Dedifferentiated amniotic fluid mesenchymal stem cell (primary cell): ENCODE data around the gene CLEC4G.
"Not testable (repeated sequence)": the region's sequence is repeated elsewhere in the genome, so short reads cannot be mapped to it uniquely, and the experiment has no call there.

Experiments
- DNase-seq: peaks from one replicate; pipeline ENCODE4 v3.0.0-alpha.2; 2016; ENCODE audit errors: extremely low spot score

CLEC4G gene

DNA sequence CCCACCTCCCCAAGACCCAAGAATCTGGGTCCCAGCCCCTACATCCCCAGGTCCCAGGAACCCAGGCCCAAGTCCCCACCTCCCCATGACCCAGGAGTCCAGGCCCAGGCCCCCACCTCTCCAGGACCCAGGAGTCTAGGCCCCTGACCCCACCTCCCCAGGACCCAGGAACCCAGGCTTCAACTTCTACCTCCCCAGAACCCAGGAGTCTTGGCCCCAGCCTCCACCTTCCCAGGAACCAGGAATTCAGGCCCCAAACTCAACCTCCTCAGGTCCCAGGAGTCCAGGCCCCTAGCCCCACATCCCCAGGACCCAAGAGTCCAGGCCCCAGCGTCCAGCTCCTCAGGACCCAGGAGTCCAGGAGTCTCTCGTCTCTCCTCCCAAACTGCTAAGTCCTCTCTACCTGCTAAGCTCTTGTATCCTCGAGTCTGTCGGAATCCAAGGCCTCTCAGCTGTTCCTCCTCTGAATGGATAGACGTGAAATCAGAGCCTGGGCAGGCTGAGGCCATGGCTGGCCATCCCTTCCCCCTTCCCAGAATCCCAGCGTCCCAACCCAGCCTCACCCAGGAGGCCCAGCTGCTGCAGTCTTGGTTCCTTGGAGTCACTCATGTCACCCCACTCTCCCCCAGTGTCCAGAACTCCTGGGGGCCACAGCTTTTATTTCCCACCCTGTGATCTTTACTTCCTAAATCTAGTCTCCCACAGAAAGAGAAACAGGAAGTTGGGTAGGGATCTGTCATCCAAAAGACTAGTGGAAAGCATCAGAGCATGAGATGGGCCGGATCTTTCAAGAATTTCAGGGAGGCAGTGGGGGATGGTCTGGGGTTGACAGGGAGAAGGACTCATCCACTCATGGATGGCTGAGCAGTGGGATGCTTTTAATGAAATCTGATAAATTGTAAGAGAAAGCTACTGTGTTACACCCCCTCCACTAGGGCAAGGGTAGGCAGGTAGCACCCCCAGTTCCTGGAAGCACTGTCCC is 15.3 kb upstream of the CLEC4G start, which contains the start of gene CD209:
TSS of gene CD209 (minus strand) at position 632 of the 982 bp plus-strand sequence. CDS start at position 609, 23 bp downstream.
- DNase-seq = no peak

DNA sequence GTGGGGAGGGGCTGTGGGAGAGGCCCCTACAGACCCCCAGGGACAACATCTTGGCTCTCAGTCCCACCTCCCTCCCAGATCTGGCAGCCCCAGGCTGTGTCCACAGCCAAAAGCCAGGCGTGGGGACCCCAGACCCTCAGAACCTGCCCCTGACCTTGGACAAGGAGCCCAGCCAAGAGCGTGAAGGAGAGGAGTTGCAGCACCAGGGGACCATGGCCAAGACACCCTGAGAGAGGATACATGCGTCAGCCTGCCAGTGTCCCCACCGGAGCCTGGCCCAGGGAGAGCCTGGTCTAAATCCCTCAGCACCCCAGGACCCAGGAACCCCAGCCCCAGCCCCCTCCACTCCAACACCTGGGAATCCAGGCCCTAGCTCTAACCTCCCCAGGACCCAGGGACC is 14.4 kb upstream of the CLEC4G start:
- not testable (repeated sequence) for DNase-seq

DNA sequence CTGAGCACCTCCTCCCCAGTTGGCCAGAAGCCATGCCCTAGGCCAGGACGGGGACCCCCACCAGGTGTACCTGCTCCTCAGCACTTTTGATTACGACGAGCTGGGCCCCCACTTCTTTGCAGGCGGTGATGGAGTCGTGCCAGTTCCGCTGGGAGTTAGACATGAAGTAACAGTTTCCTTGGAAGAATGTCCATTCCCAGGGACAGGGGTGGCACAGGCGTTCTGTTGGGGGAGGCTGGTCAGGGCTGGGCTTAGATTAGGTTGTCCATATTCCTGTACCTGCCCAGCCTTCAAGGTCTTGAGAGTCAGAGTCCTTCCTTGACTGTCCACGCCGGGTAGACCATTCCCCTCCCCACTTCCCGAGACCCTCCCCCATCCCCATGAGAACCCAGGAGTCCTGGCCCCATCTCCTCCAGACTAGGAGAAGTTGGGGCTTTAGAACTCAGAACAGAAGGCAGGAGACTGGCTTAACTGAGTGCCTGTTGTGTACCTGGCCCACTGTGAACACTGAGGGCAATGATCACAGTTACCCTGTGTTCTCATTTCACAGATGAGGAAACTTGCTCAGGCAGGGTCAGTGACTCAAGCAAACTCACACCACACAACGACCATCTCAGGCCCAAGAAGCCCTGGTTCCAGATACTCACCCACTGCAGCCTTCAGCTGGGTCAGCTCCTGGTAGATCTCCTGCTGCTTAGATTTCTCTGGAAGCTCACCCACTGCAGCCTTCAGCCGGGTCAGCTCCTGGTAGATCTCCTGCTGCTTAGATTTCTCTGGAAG is 13.2 kb upstream of the CLEC4G start:
- no peak for DNase-seq

DNA sequence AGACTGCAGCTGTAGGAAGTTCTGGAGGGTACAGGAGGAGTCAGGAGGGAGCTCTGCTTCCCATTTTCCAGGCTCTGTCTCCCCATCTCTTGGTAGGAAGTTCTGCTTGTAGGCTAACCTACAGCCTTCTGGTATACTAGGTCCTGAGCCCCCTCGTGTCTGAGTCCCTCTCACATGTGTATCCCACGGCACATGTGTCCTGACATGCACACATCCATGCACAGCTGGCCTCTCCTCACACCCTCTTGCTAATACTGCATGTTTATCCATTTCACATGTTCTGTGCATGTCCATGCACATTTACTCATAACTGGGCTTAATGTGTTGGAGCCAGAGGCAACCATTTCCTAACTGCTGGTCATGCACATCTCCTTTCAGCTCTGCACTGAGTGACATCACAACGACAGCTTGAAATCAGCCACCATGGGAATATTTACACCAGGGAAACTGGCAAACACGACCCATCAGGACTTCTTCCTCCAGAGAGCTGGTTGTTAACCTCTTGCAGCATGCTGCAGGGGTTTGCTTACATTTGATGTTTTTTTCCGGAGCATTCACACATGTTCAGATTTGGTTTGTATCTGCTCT is 12.4 kb upstream of the CLEC4G start:
- no peak for DNase-seq

DNA sequence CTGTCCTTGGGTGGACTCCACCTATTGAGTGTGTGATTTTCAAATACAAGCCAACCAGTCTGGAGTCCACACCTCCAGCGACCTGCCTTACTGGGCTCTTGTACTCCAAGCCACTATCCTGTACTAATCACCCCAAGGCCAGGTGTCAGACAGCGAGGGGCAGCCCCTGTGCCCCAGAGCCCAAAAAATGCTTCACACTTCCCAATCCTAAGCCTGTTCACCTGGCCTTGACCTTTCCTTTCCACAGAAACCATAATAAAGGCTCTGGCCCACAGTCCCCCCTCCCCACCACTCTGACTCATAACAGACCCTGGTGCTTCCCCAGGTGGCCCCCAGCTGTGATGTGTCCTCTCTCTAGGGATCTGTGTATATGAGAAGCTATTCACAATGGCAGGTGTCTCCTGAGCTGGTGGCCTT is 11.5 kb upstream of the CLEC4G start:
- DNase-seq = no peak

DNA sequence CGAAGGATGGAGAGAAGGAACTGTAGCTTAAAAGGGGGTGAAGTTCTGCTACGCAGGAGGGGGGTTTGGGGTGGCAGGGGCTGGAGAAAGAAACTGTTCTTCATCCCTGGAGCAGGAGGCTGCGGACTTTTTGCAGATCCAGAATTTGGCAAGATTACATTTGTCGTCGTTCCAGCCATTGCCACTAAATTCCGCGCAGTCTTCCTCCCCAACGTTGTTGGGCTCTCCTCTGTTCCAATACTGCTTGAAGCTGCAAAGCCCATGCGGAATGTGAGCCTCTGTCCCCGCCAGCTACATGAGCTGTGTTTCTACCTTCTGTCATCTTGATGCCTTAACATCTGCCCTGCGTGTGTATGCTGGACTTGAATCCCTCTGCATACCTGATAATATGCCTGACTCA is 11.1 kb upstream of the CLEC4G start:
- DNase-seq = no peak

DNA sequence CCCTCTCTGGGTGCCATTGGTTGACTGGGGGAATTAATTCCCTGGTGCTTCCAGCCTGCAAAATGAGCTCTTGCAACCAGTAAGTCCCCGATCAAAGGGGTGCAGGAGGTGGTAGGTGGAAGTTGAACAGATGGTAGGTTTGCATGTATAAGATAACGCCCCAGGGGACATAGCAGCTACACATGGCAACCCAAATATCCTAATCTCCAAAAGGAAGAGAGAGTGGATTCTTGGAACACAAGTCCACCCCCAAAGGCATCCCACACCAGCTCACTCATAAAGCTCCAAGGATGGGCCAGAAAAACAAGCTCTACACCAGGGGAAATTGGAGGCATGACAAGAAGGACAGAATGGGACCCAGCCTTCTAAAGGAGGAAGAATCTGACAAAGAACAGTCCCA is 10.7 kb upstream of the CLEC4G start:
- DNase-seq = no peak

DNA sequence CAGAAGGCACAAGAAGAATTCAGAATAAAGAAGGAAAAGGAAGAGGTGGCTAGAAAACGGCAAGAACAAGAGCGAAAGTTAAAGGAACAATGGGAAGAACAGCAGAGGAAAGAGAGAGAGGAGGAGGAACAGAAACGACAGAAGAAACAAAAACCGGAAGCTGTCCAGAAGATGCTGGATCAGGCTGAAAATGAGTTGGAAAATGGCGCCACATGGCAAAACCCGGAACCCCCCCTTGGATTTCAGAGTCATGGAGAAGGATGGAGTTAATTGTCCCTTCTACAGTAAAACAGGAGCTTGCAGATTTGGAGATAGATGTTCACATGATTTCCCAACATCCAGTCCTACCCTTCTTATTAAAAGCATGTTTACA is 8.8 kb upstream of the CLEC4G start:
- no peak for DNase-seq

DNA sequence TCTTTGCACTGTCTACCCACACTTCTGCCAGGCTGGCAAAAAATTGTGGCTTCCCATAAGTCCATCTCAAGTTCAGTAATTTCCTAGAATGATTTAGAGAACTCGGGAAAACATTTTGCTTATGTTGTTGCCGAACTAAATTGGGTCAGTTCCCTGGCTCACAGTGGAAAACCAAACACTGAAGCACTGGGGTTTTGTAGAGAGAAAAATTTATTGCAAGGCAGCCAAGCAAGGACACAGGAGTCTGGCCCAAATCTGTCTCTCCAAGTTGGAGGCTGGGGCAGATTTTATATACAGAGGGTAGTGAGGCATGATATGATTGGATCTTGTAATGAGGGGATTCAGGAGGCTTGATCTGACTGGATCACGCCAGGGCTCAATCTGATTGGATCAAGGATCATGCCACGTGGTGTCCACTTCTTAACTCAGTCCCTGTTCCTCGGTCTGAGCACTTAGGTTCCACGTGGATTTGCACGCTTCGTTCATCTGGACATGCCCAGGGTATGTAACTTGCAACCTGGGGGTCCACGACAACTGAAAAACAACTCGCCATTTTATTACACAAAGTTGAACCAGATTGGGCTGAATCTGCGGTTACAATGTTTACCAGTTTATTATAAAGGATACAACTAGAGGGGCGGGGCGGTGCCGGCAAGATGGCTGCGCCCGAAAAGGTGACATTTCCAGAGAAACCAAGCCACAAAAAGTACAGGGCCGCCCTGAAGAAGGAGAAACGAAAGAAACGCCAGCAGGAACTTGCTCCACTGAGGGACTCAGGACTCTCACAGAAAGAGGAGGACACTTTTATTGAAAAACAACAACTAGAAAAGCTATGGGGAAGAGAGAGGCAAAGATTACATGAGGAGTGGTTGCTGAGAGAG is 8.1 kb upstream of the CLEC4G start:
- no peak for DNase-seq

DNA sequence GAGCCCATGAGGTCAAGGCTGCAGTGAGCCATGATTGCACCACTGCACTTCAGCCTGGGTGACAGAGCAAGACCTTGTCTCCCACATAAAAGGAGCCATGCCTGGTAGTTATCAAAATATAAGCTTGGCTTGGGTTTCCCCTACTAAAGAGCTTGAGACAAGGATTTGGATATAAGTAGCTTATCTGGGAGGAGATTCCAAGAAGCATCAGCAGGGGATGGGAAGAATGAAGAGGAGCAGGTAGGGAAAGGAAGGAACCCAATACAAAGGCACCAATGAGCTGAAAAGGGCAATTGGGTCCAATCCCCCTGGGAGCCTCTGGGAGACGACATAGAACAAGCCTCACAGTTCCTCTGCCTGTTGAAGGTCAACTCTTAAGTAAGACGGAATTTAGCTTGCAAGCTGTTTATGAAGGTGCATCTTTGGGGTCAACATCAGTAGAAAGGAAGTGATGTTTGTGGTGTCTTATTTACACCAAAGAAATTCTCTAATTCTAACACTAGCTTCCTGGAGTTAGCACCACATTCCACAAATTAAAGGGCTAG is 7.4 kb upstream of the CLEC4G start:
- DNase-seq = no peak

DNA sequence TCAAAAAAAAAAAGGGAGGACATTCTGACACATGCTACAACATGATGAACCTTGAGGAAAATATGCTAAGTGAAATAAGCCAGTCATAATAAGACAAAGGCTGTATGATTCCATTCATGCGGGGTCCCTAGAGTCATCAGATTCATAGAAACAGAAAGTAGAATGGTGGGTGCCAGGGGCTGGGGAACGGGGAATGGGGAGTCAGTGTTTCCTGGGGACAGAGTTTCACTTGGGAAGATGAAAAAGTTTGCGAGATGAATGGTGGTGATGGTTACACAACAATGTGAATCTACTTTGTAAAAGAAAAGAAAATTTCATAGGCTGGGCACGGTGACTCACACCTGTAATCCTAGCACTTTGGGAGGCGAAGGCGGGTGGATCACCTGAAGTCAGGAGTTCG is 6.1 kb upstream of the CLEC4G start:
- no peak for DNase-seq

DNA sequence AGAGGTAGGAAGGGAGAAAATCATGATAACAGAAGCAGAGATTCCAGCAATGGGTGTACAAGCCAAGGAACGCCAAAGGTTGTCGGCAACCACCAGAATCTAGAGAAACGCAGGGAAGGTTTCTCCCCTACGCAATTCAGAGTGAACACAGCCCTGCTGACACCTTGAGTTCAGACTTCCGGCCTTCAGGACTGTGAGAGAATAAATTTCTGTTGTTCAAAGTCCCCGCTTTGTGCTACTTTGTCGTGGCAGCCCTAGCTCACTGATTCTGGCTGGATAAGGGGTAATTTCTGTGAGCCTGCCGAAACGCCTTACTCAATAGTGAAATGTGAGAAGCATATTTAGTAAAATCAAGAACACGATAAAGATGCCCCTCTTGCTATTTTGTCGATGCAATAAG is 5.3 kb upstream of the CLEC4G start:
- no peak for DNase-seq

DNA sequence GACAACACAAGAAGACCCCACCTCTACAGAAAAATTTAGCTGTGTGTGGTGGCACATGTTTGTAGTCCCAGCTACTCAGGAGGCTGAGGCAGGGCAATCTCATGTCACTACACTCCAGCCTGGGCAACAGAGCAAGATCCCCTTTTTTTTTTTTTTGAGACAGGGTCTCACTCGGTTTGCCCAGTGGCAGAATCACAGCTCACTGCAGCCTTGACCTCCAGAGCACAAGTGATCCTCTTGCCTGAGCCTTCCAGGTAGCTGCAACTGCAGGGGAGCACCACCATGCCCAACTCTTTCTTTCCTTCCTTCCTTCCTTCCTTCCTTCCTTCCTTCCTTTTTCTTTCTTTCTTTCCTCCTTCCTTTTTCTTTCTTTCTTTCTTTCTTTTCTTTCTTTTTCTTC is 4.2 kb upstream of the CLEC4G start:
- DNase-seq = no peak

DNA sequence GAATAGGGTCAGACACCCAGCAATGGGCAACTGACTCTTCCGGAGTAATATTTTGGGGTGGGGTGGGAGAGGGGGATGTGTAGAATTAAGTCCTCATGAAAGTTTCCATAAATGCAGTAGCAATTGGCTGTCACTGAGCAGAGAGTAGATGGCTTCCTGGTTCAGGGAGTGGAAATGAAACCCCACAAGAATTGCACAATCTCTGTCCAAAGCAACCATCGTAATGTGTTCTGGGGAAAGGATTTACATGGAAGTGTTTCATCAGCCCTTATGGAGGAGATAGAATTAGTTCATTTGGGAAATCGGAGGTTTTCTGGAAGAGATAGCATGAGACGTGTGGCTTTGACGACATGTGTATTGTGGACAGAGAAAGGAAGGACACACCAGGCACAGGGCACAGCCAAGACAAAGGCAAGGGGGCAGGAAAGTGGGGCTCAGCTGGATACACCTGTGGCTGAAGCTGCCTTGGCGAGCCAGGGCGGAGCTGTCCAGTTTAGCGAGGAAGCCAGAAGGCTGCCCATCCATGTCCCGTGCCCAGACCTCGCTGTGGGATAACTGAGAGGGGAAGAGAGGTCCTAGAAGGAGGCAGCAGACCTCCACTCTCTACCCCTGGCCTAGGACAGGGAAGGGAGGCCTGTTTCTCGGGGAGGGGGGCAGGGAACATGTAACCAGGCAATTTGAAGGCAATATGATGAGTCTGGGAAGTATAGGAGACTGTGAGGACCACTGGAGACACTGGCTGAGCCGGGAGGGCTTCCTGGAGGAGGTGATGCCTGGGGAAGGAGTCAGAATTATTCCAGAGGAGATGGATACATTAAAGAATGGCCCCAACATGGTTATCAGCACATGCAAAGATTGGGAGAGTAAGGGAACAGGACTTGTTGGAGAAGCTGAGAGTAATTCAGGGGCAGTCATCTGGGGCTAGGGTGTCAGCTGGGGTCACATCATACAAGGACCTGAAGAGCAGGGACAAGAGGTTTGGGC is 2.6 kb upstream of the CLEC4G start:
- DNase-seq = no peak

DNA sequence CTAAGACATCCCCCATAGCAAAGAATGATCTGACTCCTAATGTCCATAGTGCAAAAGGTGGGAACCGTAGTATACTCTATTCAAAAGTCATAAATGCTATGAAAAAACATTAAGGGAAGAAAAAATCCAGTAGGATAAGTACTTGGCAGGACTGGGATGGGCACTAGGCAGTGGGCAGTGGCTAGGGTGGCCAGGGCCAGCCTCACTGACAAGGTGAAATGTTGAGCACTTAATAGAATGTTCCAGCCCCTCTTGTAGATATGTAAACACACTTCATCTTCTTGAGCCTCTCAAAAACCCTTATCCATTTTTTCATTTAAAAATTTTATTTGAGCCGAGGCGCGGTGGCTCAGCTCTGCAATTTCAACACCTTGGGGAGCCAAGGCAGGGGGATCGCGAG is 1.5 kb upstream of the CLEC4G start:
- DNase-seq = no peak

DNA sequence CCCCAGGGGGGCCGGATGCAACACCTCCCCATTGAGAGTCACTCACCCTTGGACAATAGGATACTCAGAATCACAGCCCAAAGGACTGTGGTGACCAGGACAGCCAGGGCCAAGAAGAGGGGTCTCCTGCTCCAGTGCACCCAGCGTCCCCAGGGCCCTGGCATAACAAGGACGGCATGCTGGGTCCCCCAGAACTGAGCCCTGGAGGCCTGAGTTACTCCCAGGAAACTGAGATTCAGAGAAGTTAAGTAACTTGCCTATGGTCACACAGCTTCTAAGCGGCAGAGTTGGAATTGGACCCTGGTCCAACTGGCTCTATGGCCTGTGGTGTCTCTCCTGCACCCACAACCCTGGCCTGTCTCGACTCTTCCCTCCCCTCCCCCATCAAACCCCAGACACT is 295 bp downstream of the CLEC4G start:
- DNase-seq = no peak

DNA sequence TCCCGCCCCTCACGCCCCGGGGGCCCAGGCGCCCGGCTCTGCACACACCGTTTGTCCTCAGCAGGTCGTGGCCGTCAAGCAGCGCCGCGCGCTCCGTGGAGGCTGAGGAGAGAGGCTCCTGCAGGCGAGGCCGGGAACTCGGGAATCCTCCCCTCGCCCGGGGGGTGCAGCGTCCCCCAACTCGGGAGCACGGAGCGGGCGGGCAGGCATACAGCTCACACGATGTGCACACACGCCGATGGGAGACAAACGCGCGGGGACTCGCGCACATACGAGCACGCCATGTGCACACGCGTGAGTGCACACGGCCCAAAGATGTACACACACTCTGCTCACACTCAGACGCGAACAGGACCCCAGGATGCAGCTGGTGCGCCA is 703 bp downstream of the CLEC4G start:
- DNase-seq = no peak

DNA sequence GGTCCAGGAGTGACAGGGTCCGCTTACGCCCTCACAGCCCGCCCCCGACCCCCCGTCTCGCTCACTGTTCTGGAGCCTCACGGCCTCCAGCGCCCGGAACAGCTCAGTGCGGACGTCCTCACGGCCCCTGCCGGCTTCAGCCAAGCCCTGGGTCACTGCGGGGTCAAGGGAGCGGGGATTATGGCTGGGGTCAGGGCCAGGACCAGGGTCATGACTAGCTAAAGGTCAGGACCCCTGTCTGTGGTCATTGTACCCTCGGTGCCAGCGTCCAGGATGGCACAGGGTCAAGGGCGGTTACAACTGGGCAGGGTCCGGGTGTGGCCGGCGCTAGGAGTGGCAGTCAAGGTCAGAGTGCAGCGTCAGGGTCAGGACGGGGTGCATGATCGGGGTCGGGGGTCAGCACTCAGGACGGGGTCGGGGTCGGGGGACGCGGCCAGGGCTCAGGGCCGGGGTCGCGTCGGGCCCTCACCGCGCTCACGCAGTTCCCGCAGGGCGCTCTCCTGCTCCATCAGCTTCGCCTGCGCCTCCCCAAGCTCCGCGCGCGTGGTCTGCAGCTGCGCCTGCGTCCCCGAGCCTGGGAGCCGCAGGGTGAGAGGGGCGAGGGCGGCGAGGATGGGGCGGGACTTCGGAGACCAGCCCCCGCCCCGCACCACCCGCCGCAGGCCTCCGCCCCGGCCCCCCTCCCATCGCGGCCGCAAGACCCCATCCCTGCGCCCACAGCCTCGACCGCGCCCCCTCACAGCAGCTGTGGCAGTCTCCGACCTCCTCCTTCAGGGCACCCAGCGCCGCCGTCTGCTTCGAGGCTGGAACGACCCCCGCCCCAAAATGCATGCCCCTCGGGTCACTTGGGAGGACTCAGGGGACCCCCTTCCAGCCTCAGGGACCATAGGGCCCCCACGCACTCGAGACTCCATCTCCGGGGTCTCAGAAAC is 1.4 kb downstream of the CLEC4G start:
- DNase-seq = no peak

DNA sequence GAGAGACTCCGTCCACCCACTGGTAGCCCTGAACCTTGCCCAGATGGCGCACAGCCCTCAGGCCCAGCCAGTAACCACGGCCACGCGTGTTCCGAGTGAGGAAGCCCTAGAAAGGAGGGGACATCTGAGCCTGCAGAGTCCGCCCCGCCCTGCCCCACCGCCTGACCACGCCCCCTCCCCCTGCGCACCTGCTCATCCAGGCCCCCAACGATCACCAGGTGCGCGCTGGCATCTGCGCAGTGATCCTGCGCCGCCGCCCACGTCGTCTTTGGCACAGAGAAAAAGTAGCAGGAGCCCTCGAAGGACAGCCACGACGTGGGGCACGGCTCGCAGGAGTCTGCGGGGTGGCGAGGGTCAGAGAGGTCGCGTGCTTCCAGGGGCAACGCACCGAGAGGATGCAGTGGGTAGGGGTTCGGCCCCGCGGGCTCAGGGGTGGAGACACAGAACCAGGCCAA is 2.1 kb downstream of the CLEC4G start:
- DNase-seq = no peak
